SK-N-SH treated with all-trans-retinoic acid at 6 μM for 48 hours (cell line): Measurements from ENCODE around the gene FANCL.

Experiments
- BACH2 ChIP-seq: fragments of 250-450 bp; sonication (Bioruptor Pico); IDR thresholded peaks from 2 replicates; pipeline ENCODE4 v1.9.0; 2021; ENCODE audit warnings: mild to moderate bottlenecking, borderline replicate concordance
- CSDC2 ChIP-seq: fragments of 250-450 bp; sonication (Bioruptor Pico); IDR thresholded peaks from 2 replicates; pipeline ENCODE4 v1.5.0; 2020; ENCODE audit warnings: mild to moderate bottlenecking, moderate library complexity
- ESRRG ChIP-seq: fragments of 250-450 bp; sonication (Bioruptor Pico); IDR thresholded peaks from 2 replicates; pipeline ENCODE4 v1.6.1; 2021; ENCODE audit warnings: mild to moderate bottlenecking
- OSR1 ChIP-seq: fragments of 250-450 bp; sonication (Bioruptor Pico); IDR thresholded peaks from 2 replicates; pipeline ENCODE4 v1.8.0; 2022; ENCODE audit warnings: moderate library complexity, mild to moderate bottlenecking, inconsistent platforms
- PATZ1 ChIP-seq: fragments of 250-450 bp; sonication (Bioruptor Pico); IDR thresholded peaks from 2 replicates; pipeline ENCODE4 v1.8.0; 2020; ENCODE audit warnings: mild to moderate bottlenecking, moderate library complexity, borderline replicate concordance
- PPARA ChIP-seq: fragments of 250-450 bp; sonication (Bioruptor Pico); IDR thresholded peaks from 2 replicates; pipeline ENCODE4 v1.5.0; 2020; ENCODE audit warnings: mild to moderate bottlenecking, borderline replicate concordance
- SNAI2 ChIP-seq: fragments of 250-450 bp; sonication (Bioruptor Pico); IDR thresholded peaks from 2 replicates; pipeline ENCODE4 v1.5.0; 2020; ENCODE audit warnings: mild to moderate bottlenecking, moderate library complexity
- TSHZ2 ChIP-seq: fragments of 250-450 bp; sonication (Bioruptor Pico); IDR thresholded peaks from 2 replicates; pipeline ENCODE4 v1.5.0; 2020; ENCODE audit warnings: mild to moderate bottlenecking, moderate library complexity
- ZFP3 ChIP-seq: fragments of 250-450 bp; sonication (Bioruptor Pico); IDR thresholded peaks from 2 replicates; pipeline ENCODE4 v1.5.0; 2020; ENCODE audit warnings: mild to moderate bottlenecking, moderate library complexity
- ZFP30 ChIP-seq: fragments of 450-650 bp; formaldehyde crosslinking; IDR thresholded peaks from 2 replicates; pipeline ENCODE4 v1.5.0; 2022; ENCODE audit warnings: mild to moderate bottlenecking, moderate library complexity
- ZNF8 ChIP-seq: fragments of 450-650 bp; formaldehyde crosslinking; IDR thresholded peaks from 2 replicates; pipeline ENCODE4 v1.5.0; 2020; ENCODE audit warnings: mild to moderate bottlenecking, moderate library complexity

GRCh38 chr2:58261209-58261608 lies 20.1 kb upstream of the FANCL start:
- no peak for TF ChIP-seq ESRRG (CRISPR knock-in tag)
- no peak for TF ChIP-seq CSDC2 (CRISPR knock-in tag)
- TF ChIP-seq SNAI2, result no peak
- TF ChIP-seq PATZ1, result no peak
- TF ChIP-seq PPARA (CRISPR knock-in tag), result no peak
- TF ChIP-seq ZFP3, result no peak
- no peak for TF ChIP-seq BACH2 (CRISPR knock-in tag)
- no peak for TF ChIP-seq OSR1 (CRISPR knock-in tag)
- no peak for TF ChIP-seq ZNF8 (CRISPR knock-in tag)
- TF ChIP-seq ZFP30 (CRISPR knock-in tag), result no peak
- no peak for TF ChIP-seq TSHZ2 (CRISPR knock-in tag)
